ENCODE results near the gene OR51I2.

Gene OR51I2

GRCh38 chr11:5449023-5449422 lies at the start of gene OR51I2:
Gene OR51I2, plus strand, starts transcription at chr11:5449323. Its CDS starts 4,166 bp downstream, at chr11:5453489.
- no peak for DNase-seq (ENCODE audit: low spot score)

- DNase-seq (ENCODE audit: low spot score) = no peak
Observed at GRCh38 chr11:5405173-5405572, 44.0 kb upstream of the OR51I2 start.

GRCh38 chr11:5420993-5421392 lies 28.1 kb upstream of the OR51I2 start:
- no peak for DNase-seq (ENCODE audit: low spot score)

- no peak for DNase-seq (ENCODE audit: low spot score)
Observed at GRCh38 chr11:5421811-5422210, 27.3 kb upstream of the OR51I2 start, which contains the start of gene OR51Q1. Gene OR51Q1, plus strand, starts transcription at chr11:5422111. Its CDS starts 90 bp downstream, at chr11:5422201.

GRCh38 chr11:5423131-5423530 lies 26.0 kb upstream of the OR51I2 start:
- DNase-seq (ENCODE audit: low spot score) = no peak

- no peak for DNase-seq (ENCODE audit: low spot score)
Observed at GRCh38 chr11:5441414-5441813, 7.7 kb upstream of the OR51I2 start, which contains the start of gene OR51I1. Gene OR51I1, minus strand, starts transcription at chr11:5441514. Its CDS starts 0 bp downstream, at chr11:5441514.

- no peak for DNase-seq (ENCODE audit: low spot score)
Observed at GRCh38 chr11:5443835-5444393, 5.2 kb upstream of the OR51I2 start.

GRCh38 chr11:5449432-5449831 lies 309 bp downstream of the OR51I2 start:
- no peak for DNase-seq (ENCODE audit: low spot score)

GRCh38 chr11:5460983-5461621 lies 12.0 kb downstream of the OR51I2 start:
- no peak for DNase-seq (ENCODE audit: low spot score)

- no peak for DNase-seq (ENCODE audit: low spot score)
Observed at GRCh38 chr11:5467527-5467926, 18.4 kb downstream of the OR51I2 start.

GRCh38 chr11:5473921-5474320 lies 24.8 kb downstream of the OR51I2 start:
- no peak for DNase-seq (ENCODE audit: low spot score)

- DNase-seq (ENCODE audit: low spot score) = peak; percentile 68
Observed at GRCh38 chr11:5476186-5476819, 27.2 kb downstream of the OR51I2 start.

GRCh38 chr11:5486003-5486402 lies 36.9 kb downstream of the OR51I2 start:
- DNase-seq (ENCODE audit: low spot score) = no peak

- DNase-seq (ENCODE audit: low spot score) = no peak
Observed at GRCh38 chr11:5486421-5486820, 37.3 kb downstream of the OR51I2 start.

GRCh38 chr11:5488385-5488784 lies 39.3 kb downstream of the OR51I2 start, which contains the start of gene OR52D1:
Gene OR52D1, plus strand, starts transcription at chr11:5488685. Its CDS starts 22 bp downstream, at chr11:5488707.
- no peak for DNase-seq (ENCODE audit: low spot score)

- no peak for DNase-seq (ENCODE audit: low spot score)
Observed at GRCh38 chr11:5488798-5489399, 39.8 kb downstream of the OR51I2 start.

GRCh38 chr11:5489576-5490357 lies 40.6 kb downstream of the OR51I2 start:
- DNase-seq (ENCODE audit: low spot score) = no peak

- no peak for DNase-seq (ENCODE audit: low spot score)
Observed at GRCh38 chr11:5499671-5500070, 50.5 kb downstream of the OR51I2 start.

- no peak for DNase-seq (ENCODE audit: low spot score)
Observed at GRCh38 chr11:5500393-5500801, 51.3 kb downstream of the OR51I2 start.

GRCh38 chr11:5504403-5504921 lies 55.3 kb downstream of the OR51I2 start:
- DNase-seq (ENCODE audit: low spot score) = no peak

- DNase-seq (ENCODE audit: low spot score) = no peak
Observed at GRCh38 chr11:5505363-5506048, 56.4 kb downstream of the OR51I2 start.
